Naive B cell (primary cell): ENCODE results near the gene ARHGAP1. TPM values are rescaled to one million over a fixed set of nuclear protein-coding genes. Genes with fewer than 3 reads are reported as not detected.

ENCODE experiments used
- ATAC-seq, 2 donors: fragments of 150-1000 bp; cut with Tn5 transposase; 2 replicates each; pipeline ENCODE4 v1.10.0; 2021; ENCODE audit warnings: low read depth in 2 of 2, mild to moderate bottlenecking in 2 of 2, moderate library complexity in 2 of 2
- DNase-seq: peaks from one replicate; pipeline ENCODE4 v3.0.0; 2022
- H3K27ac Mint-ChIP-seq, 6 donors: one replicate each; pipeline ENCODE4 v1.8.0; 2020 to 2022; ENCODE audit warnings: mild to moderate bottlenecking in 6 of 6, mixed read lengths in 6 of 6, moderate library complexity in 5 of 6, inconsistent platforms in 2 of 6
- H3K27me3 Mint-ChIP-seq, 3 donors: one replicate each; pipeline ENCODE4 v1.8.0; 2021 to 2022; ENCODE audit warnings: mixed read lengths in 3 of 3, mild to moderate bottlenecking in 1 of 3
- H3K36me3 Mint-ChIP-seq, 2 donors: one replicate each; pipeline ENCODE4 v1.8.0; 2020 to 2022; ENCODE audit warnings: mixed read lengths in 2 of 2, inconsistent platforms in 1 of 2, mild to moderate bottlenecking in 1 of 2
- H3K4me1 Mint-ChIP-seq, 3 donors: one replicate each; pipeline ENCODE4 v1.8.0; 2020 to 2022; ENCODE audit warnings: mixed read lengths in 3 of 3, inconsistent platforms in 1 of 3, mild to moderate bottlenecking in 1 of 3, moderate library complexity in 1 of 3
- H3K4me3 Mint-ChIP-seq, 8 donors: one replicate each; pipeline ENCODE4 v1.8.0; 2020 to 2022; ENCODE audit warnings: mild to moderate bottlenecking in 8 of 8, mixed read lengths in 8 of 8, moderate library complexity in 8 of 8, inconsistent platforms in 2 of 8
- H3K9me3 Mint-ChIP-seq, 7 donors: one replicate each; pipeline ENCODE4 v1.8.0; 2020 to 2022; ENCODE audit warnings: mixed read lengths in 7 of 7, mild to moderate bottlenecking in 5 of 7, inconsistent platforms in 2 of 7, moderate library complexity in 1 of 7
- polyA plus RNA-seq, 6 donors: library from polyadenylated mRNA; unstranded; fragments of 300-500 nt; fragmentation: Illumina TruSeq; gene quantifications; one replicate each; pipeline ENCODE4 v1.2.3, GENCODE V29; 2021; ENCODE audit warnings: low read depth in 6 of 6

The ARHGAP1 gene
- polyA plus RNA-seq, 6 donors from 2014 or later, result 31.4 to 51.6 (median 34.7) TPM

- Mint-ChIP-seq H3K27ac (no peak overlapping the region), H3K9me3 (no peaks in the 10 kb centered on the region), H3K4me3 (no peak overlapping the region), H3K4me1 (peaks cover 0 to 3% (median 0%) of the 10 kb centered on the region in 3 donors), H3K27me3 (no peaks in the 10 kb centered on the region), H3K36me3 (peaks cover 14 to 16% of the 10 kb centered on the region in 2 donors)
- no peak for DNase-seq
- ATAC-seq, result no peak
These were observed 51.2 kb downstream of the ARHGAP1 start for GRCh38 chr11:46649180-46649738.

- Mint-ChIP-seq H3K4me3 (no peak overlapping the region), H3K9me3 (peaks cover 0 to 1% (median 0%) of the 10 kb centered on the region in 7 donors), H3K36me3 (peaks cover 7 to 27% of the 10 kb centered on the region in 2 donors), H3K27me3 (no peaks in the 10 kb centered on the region), H3K4me1 (peaks cover 0 to 4% (median 3%) of the 10 kb centered on the region in 3 donors), H3K27ac (no peak overlapping the region)
- ATAC-seq (no peak), DNase-seq (no peak)
These were observed 56.4 kb downstream of the ARHGAP1 start for GRCh38 chr11:46643986-46644385.

GRCh38 chr11:46643531-46643930 lies 56.9 kb downstream of the ARHGAP1 start:
- no peaks in the 10 kb centered on the region for H3K27me3 Mint-ChIP-seq
- H3K4me3 Mint-ChIP-seq, result no peak overlapping the region
- H3K27ac Mint-ChIP-seq, result peak overlapping the region in 1 of 6 donors; percentile 18
- ATAC-seq (no peak), DNase-seq (no peak)
- H3K9me3 Mint-ChIP-seq, result peaks cover 0 to 1% (median 0%) of the 10 kb centered on the region in 7 donors
- H3K4me1 Mint-ChIP-seq, result peaks cover 0 to 5% (median 3%) of the 10 kb centered on the region in 3 donors
- H3K36me3 Mint-ChIP-seq, result peaks cover 10 to 29% of the 10 kb centered on the region in 2 donors

- H3K27me3 Mint-ChIP-seq, result no peaks in the 10 kb centered on the region
- H3K36me3 Mint-ChIP-seq, result peaks cover 15 to 32% of the 10 kb centered on the region in 2 donors
- DNase-seq (no peak), ATAC-seq (no peak)
- H3K4me3 Mint-ChIP-seq, result no peak overlapping the region
- peaks cover 0 to 9% (median 3%) of the 10 kb centered on the region in 3 donors for H3K4me1 Mint-ChIP-seq
- H3K27ac Mint-ChIP-seq, result peak overlapping the region in 1 of 6 donors; percentile 11
- peaks cover 0 to 1% (median 0%) of the 10 kb centered on the region in 7 donors for H3K9me3 Mint-ChIP-seq
These were observed 57.6 kb downstream of the ARHGAP1 start for GRCh38 chr11:46642627-46643335.

GRCh38 chr11:46641639-46642038 lies 58.8 kb downstream of the ARHGAP1 start:
- H3K4me3 Mint-ChIP-seq, result peak overlapping the region in 1 of 8 donors; percentile 5
- H3K27ac Mint-ChIP-seq, result no peak overlapping the region
- peaks cover 0 to 9% (median 3%) of the 10 kb centered on the region in 3 donors for H3K4me1 Mint-ChIP-seq
- no peak for ATAC-seq
- H3K27me3 Mint-ChIP-seq, result no peaks in the 10 kb centered on the region
- no peak for DNase-seq
- H3K9me3 Mint-ChIP-seq, result peaks cover 0 to 1% (median 0%) of the 10 kb centered on the region in 7 donors
- peaks cover 15 to 32% of the 10 kb centered on the region in 2 donors for H3K36me3 Mint-ChIP-seq

- no peaks in the 10 kb centered on the region for H3K27me3 Mint-ChIP-seq
- H3K36me3 Mint-ChIP-seq, result peaks cover 15 to 32% of the 10 kb centered on the region in 2 donors
- DNase-seq (no peak), ATAC-seq (no peak)
- H3K4me3 Mint-ChIP-seq, result no peak overlapping the region
- H3K27ac Mint-ChIP-seq, result no peak overlapping the region
- H3K9me3 Mint-ChIP-seq, result peaks cover 0 to 1% (median 0%) of the 10 kb centered on the region in 7 donors
- peaks cover 0 to 9% (median 3%) of the 10 kb centered on the region in 3 donors for H3K4me1 Mint-ChIP-seq
These were observed 60.2 kb downstream of the ARHGAP1 start for GRCh38 chr11:46640036-46640788.

GRCh38 chr11:46639197-46639839 lies 61.1 kb downstream of the ARHGAP1 start:
- H3K4me1 Mint-ChIP-seq, result peaks cover 0 to 9% (median 3%) of the 10 kb centered on the region in 3 donors
- ATAC-seq (no peak), DNase-seq (no peak)
- no peaks in the 10 kb centered on the region for H3K27me3 Mint-ChIP-seq
- peaks cover 15 to 32% of the 10 kb centered on the region in 2 donors for H3K36me3 Mint-ChIP-seq
- no peak overlapping the region for H3K4me3 Mint-ChIP-seq
- H3K9me3 Mint-ChIP-seq, result peaks cover 0 to 1% (median 0%) of the 10 kb centered on the region in 7 donors
- peak overlapping the region in 1 of 6 donors; percentile 28 for H3K27ac Mint-ChIP-seq

GRCh38 chr11:46637546-46637945 lies 62.9 kb downstream of the ARHGAP1 start:
- Mint-ChIP-seq H3K4me1 (peaks cover 0 to 6% (median 0%) of the 10 kb centered on the region in 3 donors), H3K27me3 (no peaks in the 10 kb centered on the region), H3K9me3 (peaks cover 0 to 1% (median 0%) of the 10 kb centered on the region in 7 donors), H3K27ac (peak overlapping the region in 1 of 6 donors; percentile 59), H3K36me3 (peaks cover 15 to 23% of the 10 kb centered on the region in 2 donors), H3K4me3 (no peak overlapping the region)
- DNase-seq, result no peak
- no peak for ATAC-seq

- ATAC-seq, result no peak
- H3K36me3 Mint-ChIP-seq, result peaks cover 15% of the 10 kb centered on the region in 2 donors
- H3K27me3 Mint-ChIP-seq, result no peaks in the 10 kb centered on the region
These were observed 64.8 kb downstream of the ARHGAP1 start for GRCh38 chr11:46635557-46636139.

GRCh38 chr11:46633291-46634217 lies 66.9 kb downstream of the ARHGAP1 start:
- Mint-ChIP-seq H3K27me3 (no peaks in the 10 kb centered on the region), H3K36me3 (peaks cover 4 to 5% of the 10 kb centered on the region in 2 donors), H3K4me3 (no peak overlapping the region), H3K9me3 (no peaks in the 10 kb centered on the region), H3K4me1 (peaks cover 0 to 7% (median 4%) of the 10 kb centered on the region in 3 donors), H3K27ac (no peak overlapping the region)
- ATAC-seq (no peak), DNase-seq (no peak)

More at GRCh38 chr11:46635557-46636139, 64.8 kb downstream of the ARHGAP1 start:
- no peak for DNase-seq
- Mint-ChIP-seq H3K27ac (peak overlapping the region in 1 of 6 donors; percentile 62), H3K4me3 (no peak overlapping the region), H3K9me3 (peaks cover 0 to 1% (median 0%) of the 10 kb centered on the region in 7 donors), H3K4me1 (peaks cover 0 to 4% (median 0%) of the 10 kb centered on the region in 3 donors)

- H3K9me3 Mint-ChIP-seq, result no peaks in the 10 kb centered on the region
- no peak overlapping the region for H3K4me3 Mint-ChIP-seq
- ATAC-seq (no peak), DNase-seq (no peak)
- H3K4me1 Mint-ChIP-seq, result peaks cover 0 to 9% (median 0%) of the 10 kb centered on the region in 3 donors
- no peaks in the 10 kb centered on the region for H3K27me3 Mint-ChIP-seq
- H3K27ac Mint-ChIP-seq, result no peak overlapping the region
- H3K36me3 Mint-ChIP-seq, result no peaks in the 10 kb centered on the region
These were observed 67.9 kb downstream of the ARHGAP1 start for GRCh38 chr11:46632502-46632901.

GRCh38 chr11:46631676-46632075 lies 68.7 kb downstream of the ARHGAP1 start:
- Mint-ChIP-seq H3K4me1 (peaks cover 0 to 9% (median 0%) of the 10 kb centered on the region in 3 donors), H3K27ac (no peak overlapping the region), H3K9me3 (no peaks in the 10 kb centered on the region), H3K27me3 (no peaks in the 10 kb centered on the region), H3K4me3 (no peak overlapping the region), H3K36me3 (no peaks in the 10 kb centered on the region)
- DNase-seq (no peak), ATAC-seq (no peak)
